ENCODE data around the gene PPIF.

PPIF gene

GRCh38 chr10:79367426-79368189 is 20.3 kb downstream of the PPIF start:
- no peak overlapping the region for H3K4me3 ChIP-seq (ENCODE audit: low read depth, low read length)

GRCh38 chr10:79372871-79373270 is 25.6 kb downstream of the PPIF start:
- H3K4me3 ChIP-seq (ENCODE audit: low read depth, low read length) = no peak overlapping the region

GRCh38 chr10:79374312-79375191 is 27.3 kb downstream of the PPIF start:
- no peak overlapping the region for H3K4me3 ChIP-seq (ENCODE audit: low read depth, low read length)

- H3K4me3 ChIP-seq (ENCODE audit: low read depth, low read length) = no peak overlapping the region
Measured at GRCh38 chr10:79375321-79376077, 28.2 kb downstream of the PPIF start.

GRCh38 chr10:79376078-79376628 is 28.9 kb downstream of the PPIF start:
- H3K4me3 ChIP-seq (ENCODE audit: low read depth, low read length) = no peak overlapping the region

- H3K4me3 ChIP-seq (ENCODE audit: low read depth, low read length) = no peak overlapping the region
Measured at GRCh38 chr10:79376751-79377556, 29.7 kb downstream of the PPIF start.

- H3K4me3 ChIP-seq (ENCODE audit: low read depth, low read length) = no peak overlapping the region
Measured at GRCh38 chr10:79377557-79378382, 30.5 kb downstream of the PPIF start.

- no peak overlapping the region for H3K4me3 ChIP-seq (ENCODE audit: low read depth, low read length)
Measured at GRCh38 chr10:79378383-79378646, 31.0 kb downstream of the PPIF start.

GRCh38 chr10:79378647-79379511 is 31.6 kb downstream of the PPIF start:
- H3K4me3 ChIP-seq (ENCODE audit: low read depth, low read length) = no peak overlapping the region

- H3K4me3 ChIP-seq (ENCODE audit: low read depth, low read length) = no peak overlapping the region
Measured at GRCh38 chr10:79379512-79380124, 32.3 kb downstream of the PPIF start.

GRCh38 chr10:79380125-79380945 is 33.1 kb downstream of the PPIF start:
- H3K4me3 ChIP-seq (ENCODE audit: low read depth, low read length) = no peak overlapping the region

- no peak overlapping the region for H3K4me3 ChIP-seq (ENCODE audit: low read depth, low read length)
Measured at GRCh38 chr10:79380946-79381721, 33.9 kb downstream of the PPIF start.

- H3K4me3 ChIP-seq (ENCODE audit: low read depth, low read length) = no peak overlapping the region
Measured at GRCh38 chr10:79381804-79382221, 34.5 kb downstream of the PPIF start.

GRCh38 chr10:79382491-79382941 is 35.2 kb downstream of the PPIF start:
- no peak overlapping the region for H3K4me3 ChIP-seq (ENCODE audit: low read depth, low read length)

GRCh38 chr10:79383974-79384606 is 36.8 kb downstream of the PPIF start:
- H3K4me3 ChIP-seq (ENCODE audit: low read depth, low read length) = no peak overlapping the region

- no peak overlapping the region for H3K4me3 ChIP-seq (ENCODE audit: low read depth, low read length)
Measured at GRCh38 chr10:79384773-79385391, 37.6 kb downstream of the PPIF start.
